GM12891 (cell line): ENCODE data around the gene IL24.

ENCODE experiments used
- POLR2A ChIP-seq: IDR thresholded peaks from 2 replicates; pipeline ENCODE4 v1.6.1; 2011; ENCODE audit warnings: low read depth, low read length, control low read depth
- TAF1 ChIP-seq: IDR thresholded peaks from 2 replicates; pipeline ENCODE4 v1.6.1; 2011; ENCODE audit warnings: low read depth, low read length, control low read depth

- TF ChIP-seq POLR2A (no peak), TAF1 (no peak)
These were observed 52.0 kb downstream of the IL24 start for GRCh38 chr1:206949208-206949607.
